Ishikawa (cell line): ENCODE measurements around the gene BSG.

Experiments
- CEBPB ChIP-seq: IDR thresholded peaks from 2 replicates; pipeline ENCODE4 v1.6.1; 2012
- CREB1 ChIP-seq: IDR thresholded peaks from 2 replicates; pipeline ENCODE4 v1.6.1; 2012; ENCODE audit warnings: low read depth
- EGR1 ChIP-seq: IDR thresholded peaks from 2 replicates; pipeline ENCODE4 v1.6.1; 2012
- EP300 ChIP-seq: IDR thresholded peaks from 2 replicates; pipeline ENCODE4 v1.6.1; 2012; ENCODE audit warnings: borderline replicate concordance
- FOXM1 ChIP-seq: IDR thresholded peaks from 2 replicates; pipeline ENCODE4 v1.6.1; 2012; ENCODE audit warnings: low read depth, borderline replicate concordance
- TAF1 ChIP-seq: IDR thresholded peaks from 2 replicates; pipeline ENCODE4 v1.6.1; 2012; ENCODE audit warnings: low read depth, mild to moderate bottlenecking
- TEAD4 ChIP-seq: IDR thresholded peaks from 2 replicates; pipeline ENCODE4 v1.6.1; 2012
- YY1 ChIP-seq: IDR thresholded peaks from 2 replicates; pipeline ENCODE4 v1.6.1; 2012; ENCODE audit warnings: low read depth
- ZBTB7A ChIP-seq: IDR thresholded peaks from 2 replicates; pipeline ENCODE4 v1.6.1; 2012; ENCODE audit warnings: low read depth
- TF ChIP-seq, protein P1 (sequence below): IDR thresholded peaks from 2 replicates; pipeline ENCODE4 v1.6.1; 2012
- TF ChIP-seq, protein P2 (sequence below): IDR thresholded peaks from 2 replicates; pipeline ENCODE4 v1.6.1; 2012; ENCODE audit warnings: low read depth, mild to moderate bottlenecking

GRCh38 chr19:579111-579841, 6.9 kb downstream of the BSG start:
- TF ChIP-seq EP300 (no peak), YY1 (no peak), EGR1 (no peak), FOXM1 (no peak), TAF1 (no peak), TEAD4 (no peak), CEBPB (no peak), CREB1 (no peak), ZBTB7A (no peak)
- TF ChIP-seq, protein P1, sequence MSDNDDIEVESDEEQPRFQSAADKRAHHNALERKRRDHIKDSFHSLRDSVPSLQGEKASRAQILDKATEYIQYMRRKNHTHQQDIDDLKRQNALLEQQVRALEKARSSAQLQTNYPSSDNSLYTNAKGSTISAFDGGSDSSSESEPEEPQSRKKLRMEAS, result no peak
- TF ChIP-seq, protein P2, sequence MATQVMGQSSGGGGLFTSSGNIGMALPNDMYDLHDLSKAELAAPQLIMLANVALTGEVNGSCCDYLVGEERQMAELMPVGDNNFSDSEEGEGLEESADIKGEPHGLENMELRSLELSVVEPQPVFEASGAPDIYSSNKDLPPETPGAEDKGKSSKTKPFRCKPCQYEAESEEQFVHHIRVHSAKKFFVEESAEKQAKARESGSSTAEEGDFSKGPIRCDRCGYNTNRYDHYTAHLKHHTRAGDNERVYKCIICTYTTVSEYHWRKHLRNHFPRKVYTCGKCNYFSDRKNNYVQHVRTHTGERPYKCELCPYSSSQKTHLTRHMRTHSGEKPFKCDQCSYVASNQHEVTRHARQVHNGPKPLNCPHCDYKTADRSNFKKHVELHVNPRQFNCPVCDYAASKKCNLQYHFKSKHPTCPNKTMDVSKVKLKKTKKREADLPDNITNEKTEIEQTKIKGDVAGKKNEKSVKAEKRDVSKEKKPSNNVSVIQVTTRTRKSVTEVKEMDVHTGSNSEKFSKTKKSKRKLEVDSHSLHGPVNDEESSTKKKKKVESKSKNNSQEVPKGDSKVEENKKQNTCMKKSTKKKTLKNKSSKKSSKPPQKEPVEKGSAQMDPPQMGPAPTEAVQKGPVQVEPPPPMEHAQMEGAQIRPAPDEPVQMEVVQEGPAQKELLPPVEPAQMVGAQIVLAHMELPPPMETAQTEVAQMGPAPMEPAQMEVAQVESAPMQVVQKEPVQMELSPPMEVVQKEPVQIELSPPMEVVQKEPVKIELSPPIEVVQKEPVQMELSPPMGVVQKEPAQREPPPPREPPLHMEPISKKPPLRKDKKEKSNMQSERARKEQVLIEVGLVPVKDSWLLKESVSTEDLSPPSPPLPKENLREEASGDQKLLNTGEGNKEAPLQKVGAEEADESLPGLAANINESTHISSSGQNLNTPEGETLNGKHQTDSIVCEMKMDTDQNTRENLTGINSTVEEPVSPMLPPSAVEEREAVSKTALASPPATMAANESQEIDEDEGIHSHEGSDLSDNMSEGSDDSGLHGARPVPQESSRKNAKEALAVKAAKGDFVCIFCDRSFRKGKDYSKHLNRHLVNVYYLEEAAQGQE, result no peak
